HG02642 (cell line): ENCODE results near the gene CCDC69.

ENCODE experiments used
- ATAC-seq: cut with Tn5 transposase; IDR thresholded peaks from one replicate; pipeline ENCODE4 v1.9.1; 2021; ENCODE audit warnings: mild to moderate bottlenecking; ENCODE audit not compliant: unreplicated experiment, poor library complexity

Gene CCDC69

DNA sequence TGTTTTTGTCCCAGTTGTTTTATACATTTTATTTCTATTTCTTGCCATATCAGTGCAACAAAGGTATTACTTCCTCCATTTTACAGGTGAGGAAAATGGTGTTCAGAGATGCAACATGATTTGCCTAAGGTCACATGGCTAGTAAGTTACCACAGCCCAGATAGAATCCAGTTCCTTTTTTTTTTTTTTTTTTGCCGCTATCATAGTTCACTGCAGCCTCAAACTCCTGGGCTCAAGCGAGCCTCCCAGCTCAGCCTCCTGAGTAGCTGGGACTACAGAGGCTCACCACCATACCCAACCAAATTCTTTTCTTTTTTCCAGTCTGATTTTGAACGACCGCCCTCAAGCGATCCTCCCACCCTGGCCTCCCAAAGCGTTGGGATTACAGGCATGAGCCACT lies 480 bp upstream of the CCDC69 start:
- ATAC-seq = peak; percentile 25

DNA sequence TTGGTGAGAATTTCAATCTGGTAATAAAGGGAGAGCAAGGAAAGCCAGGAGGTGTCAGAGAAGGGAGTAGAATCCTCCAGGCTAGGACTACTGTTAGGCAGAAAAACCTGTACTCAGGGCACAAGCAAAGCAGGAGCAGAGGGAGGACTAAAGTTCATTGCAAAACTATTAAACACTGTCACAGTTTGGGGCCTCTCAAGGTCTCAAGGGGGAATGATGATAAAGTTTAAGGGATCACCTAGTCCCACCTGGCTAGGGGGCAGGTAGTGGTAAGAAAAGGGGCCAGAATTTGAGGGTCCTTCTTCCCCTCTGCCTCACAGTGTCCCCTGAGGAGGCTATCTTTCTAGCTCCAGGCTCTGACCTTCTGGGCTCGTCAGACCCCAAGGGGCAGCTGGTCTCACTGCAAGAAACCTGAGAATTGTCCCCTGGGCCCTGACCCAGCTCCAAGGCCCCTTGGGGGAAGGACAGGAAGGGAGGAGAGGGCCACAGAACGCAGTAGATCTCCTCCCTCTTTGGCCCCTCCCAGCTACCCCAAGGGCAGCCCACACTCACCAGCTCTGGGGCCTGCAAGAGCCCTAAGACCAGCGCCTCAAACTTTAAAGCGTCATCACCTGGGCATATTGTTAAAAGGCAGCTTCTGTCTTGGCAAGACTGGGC lies 974 bp downstream of the CCDC69 start:
- ATAC-seq = peak; percentile 64

DNA sequence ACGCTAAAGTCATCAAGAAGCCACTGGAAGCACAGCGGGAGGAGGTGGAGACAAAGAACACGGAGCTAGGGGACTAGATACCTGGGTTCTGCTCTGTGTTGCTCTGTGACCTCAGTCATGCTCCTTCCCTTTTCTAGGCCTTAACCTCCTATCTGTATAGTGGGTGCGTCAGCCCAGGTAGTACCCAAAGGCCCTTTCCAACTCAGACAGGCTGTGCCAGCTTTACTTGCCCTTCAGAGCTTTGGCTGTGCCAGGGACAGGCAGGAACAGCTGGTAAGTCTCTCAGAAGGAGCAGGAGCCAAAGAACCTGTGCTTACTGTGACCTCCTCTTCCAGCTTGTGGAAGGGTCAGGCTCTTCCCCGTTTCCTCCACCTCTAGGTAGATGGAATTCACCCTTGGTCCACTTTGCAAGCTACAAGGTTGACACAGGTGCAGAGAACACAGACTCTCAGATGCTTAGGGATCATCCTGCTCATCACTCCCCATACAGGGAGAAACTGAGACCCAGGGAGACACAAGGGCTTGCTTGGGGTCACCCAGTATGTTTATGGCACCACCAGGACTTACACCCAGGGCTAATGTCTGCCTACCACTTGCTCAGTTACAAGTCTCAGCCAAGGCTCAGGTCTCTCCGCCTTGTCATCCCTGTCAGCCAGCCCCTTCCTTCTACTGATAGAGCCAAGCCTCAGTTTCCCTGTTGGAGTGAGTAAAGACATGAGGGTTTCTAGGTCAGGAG lies 1.7 kb downstream of the CCDC69 start:
- ATAC-seq = no peak

DNA sequence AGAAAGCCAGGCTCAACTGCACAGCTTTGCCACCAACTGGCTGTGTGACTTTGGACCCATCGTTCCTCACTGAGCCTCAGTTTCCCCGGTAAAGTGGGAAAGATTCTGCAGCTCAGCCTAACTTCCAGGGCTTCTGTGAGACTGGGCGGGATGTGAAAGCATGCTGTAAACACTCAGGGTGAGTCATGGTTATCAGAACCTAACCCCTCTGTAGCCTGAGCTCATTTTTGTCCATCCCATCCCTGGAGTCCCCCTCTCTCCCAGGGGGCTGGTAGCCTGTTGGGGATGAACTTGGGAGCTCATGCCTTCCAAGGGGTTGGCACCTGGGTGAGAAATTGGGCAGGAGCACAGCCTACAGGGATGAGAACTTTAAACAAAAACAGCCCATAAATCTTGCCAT lies 2.3 kb downstream of the CCDC69 start:
- ATAC-seq = no peak

DNA sequence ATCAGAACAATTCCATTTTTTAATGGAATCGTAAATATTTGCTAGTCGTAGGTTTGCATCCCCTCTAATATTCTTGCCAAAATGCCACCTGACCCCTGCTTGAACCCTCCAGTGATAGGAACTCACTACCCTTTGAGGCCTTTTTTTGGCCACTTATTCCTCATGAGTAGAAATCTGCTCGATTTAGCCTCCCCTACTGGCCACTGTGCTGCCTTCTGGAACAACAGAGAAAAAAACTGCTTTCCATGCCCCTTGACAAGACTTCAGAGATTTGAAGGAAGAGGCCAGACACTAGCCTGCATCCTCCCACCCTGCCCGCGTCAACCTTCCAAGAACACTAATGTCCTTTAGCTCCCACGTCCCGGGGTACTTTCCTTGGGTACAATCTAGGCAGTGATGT lies 4.1 kb downstream of the CCDC69 start:
- no peak for ATAC-seq

DNA sequence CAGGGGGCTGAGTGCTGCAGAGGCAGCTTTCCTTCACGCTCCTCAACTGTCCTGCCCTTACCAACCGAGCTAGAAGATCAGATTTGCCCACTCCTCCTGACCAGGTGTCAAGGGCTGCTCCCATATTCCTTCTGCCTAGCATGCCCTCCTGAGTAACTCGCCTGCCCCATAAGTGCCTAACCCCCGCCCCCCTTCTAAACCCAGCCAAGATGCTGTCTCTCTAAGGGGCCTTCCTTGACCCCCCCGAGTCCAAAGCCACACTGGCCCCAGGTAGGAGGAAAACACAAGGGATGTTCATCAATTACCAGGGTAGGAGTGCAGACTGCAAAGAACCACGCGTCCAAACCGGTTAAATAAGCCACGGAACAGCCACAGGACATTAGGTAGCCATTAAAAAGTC lies 4.8 kb downstream of the CCDC69 start:
- ATAC-seq = no peak

DNA sequence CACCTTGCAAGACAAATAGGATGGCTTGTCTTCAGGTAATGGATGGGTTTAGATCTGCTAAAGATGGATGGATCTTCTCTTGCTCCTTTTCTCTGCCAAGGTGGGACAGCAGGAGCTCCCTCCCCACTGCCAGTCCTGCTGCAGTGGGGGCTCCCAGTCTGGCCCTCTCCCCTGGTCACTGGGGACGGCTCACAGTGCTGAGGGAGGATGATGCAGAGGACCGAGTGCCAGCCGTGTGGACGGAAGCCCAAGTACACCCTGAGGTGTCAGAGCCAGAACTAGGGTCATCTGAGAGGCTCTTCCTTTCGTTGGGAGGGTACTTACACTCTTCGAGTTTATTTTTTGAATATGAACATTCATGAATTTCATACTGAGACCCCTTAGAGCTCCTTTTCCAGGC lies 5.7 kb downstream of the CCDC69 start:
- ATAC-seq = no peak

DNA sequence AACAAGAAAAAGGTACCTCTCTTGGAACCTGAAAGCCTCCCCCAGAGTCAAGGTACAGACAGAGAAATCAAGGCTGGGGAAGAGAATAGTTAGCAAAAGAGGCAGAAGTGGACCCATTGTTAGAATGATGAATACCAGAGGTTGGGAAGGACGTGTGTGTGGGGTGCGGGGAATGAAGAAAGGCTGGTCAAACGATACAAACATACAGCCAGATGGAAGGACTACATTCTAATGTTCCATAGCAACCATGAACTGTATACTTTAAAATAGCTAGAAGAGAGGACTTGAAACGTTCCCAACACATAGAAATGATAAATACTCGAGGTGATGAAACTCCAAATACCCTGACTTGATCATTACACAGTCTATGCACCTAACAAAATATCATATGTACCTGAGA lies 7.1 kb downstream of the CCDC69 start:
- no peak for ATAC-seq

DNA sequence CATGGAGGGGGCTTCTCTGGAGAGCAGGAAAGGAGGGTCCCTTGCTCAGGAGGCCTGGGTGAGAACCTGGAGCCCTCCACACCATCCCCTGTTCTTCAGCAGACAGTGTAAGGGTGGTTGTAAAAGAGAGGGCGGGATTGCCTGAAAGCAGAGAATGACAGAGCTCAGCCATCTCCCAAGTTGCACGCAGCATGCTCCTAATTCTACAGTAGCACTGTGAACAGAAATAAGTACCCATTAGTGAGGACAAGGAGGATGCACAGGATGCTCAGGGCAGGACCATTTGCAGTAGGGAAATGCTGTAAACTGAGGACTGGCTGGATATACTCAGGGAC lies 8.4 kb downstream of the CCDC69 start:
- no peak for ATAC-seq

DNA sequence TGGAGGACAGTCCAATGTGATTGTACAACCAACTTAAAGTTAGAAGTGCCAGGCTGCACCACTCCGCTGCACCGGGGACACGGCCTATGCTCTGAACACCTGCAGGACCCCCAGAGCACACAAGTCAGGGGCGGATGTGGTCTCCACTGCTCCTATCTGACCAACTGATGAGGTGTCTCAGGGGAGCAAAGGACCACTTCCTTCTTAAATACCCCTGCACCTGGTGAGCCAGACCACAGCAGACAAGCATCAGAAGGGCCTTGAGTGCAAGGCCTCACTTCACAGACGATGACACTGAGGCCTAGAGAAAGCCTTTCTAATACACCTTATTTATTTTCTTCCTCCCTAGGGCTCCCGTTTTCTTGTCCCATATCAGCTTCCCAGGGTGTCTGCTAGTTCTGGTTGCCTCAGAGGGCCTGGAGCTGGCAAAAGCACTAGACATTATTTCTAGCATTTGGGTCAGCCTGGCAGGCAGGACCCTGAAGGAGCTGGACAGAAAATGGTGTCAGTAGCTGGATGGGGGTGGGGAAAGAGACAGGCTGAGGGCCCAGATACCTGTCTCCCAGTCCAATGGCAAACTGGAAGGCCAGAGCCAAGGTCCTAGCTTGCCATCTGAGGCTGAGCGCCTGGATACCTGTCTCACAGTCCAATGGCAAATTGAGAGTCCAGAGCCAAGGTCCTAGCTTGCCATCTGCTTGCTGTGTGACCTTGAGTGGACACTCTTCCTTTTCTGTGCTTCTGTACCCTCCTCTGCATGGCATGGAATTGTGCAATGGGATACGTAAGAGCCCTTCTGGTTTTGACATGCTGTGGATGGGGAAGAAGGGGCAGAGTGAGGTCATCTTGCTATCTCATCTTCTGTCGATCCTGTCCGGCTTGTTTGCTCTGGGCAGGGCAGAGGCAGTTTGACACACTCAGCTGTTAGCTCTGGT lies 9.0 kb downstream of the CCDC69 start:
- ATAC-seq = peak; percentile 59

DNA sequence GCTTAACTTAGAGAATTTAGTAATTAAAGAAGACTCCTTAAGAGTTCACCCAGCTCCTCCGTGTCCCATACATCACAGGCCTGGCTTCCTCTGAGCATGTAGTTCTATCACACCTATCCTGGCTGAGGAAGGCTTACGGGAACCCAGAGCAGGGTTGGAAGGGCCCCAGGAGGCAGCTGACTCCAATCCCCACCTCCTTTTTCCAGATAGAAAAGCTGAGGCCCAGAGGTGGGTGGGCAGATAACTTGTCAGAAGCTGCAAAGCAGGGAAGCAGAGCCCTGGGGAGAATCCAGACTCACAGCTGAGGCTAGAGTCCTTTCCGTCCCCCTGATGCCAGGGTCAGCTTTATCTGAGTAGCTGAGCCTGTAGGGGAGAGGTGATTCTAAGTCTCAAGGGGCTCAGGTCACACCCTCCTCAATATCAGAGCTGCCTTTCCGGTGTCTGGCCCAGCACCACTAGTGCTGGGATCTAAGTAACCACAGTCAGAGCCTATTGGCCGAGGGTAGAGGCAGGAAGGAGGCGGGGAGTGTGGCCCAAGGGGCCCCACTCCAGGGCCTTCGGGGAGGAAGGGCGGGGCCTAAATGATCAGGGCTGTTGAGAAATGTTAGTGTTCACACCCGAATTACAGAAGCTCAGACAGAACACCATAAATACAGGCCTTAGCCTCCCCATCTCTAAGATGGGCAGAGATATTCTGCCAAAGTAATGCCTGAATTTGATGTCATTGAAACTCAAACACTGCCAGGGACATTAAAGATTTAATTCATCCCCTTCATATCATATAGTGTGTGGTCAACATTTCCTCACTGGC lies 9.9 kb downstream of the CCDC69 start:
- ATAC-seq = peak; percentile 80

DNA sequence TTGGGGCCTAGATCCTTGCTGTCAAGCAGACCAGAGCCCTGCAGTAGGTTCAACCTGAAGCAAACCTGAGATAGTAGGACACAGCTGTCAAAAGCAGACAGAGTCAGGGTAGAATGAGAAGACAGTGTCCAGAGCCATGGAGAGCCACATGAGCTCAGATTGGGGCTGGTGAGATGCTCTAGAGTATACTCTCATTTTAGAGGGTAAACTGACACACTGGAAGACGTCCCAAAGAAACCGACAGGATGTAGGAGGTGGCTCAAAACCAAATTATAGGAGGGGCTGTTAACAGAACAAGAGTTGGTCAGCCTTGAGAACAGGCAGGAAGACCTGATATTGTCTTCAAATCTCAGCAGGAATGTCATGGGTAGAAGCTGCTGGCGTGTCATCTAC lies 11.5 kb downstream of the CCDC69 start:
- ATAC-seq = peak; percentile 3

DNA sequence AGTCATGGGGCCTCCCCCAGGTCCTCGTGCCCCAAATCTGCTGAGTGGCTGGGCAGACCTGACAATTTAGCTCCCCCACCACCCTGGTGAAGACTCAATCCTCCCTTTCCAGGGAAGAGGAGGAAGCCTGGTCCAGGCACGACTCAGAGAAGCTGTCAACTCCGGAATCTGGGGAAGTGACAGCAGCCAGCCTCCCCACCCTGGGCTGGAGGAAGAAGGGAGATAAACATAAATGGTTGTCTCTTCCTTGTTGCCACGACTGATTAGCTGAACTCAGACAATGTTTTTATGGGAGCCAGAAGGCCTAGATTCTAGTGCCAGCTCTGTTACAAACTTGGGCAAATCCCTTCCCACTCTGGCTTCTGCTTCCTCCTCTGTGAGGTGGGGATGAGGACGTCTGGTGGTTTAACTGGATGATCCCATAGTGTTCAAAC lies 15.4 kb downstream of the CCDC69 start:
- no peak for ATAC-seq

DNA sequence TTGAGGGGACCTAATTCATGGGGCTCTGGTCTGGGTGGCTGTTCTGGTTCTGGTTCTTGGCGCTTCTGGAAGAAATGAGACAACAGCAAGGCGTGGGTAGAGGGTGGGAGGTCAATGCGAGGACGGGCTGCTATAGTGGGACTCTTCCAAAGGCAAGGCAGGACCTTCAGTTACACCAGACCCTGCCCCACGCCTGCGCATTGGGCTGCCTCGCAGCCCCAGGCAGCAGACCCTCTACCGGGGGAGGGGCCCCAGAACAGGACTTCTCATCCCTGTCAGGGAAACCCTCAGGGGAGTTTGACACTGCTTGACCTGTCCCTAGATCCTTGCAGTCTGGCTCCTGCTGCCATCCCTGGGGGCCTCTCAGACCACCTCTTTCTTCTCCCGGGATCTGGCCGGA lies 18.5 kb downstream of the CCDC69 start:
- ATAC-seq = no peak

DNA sequence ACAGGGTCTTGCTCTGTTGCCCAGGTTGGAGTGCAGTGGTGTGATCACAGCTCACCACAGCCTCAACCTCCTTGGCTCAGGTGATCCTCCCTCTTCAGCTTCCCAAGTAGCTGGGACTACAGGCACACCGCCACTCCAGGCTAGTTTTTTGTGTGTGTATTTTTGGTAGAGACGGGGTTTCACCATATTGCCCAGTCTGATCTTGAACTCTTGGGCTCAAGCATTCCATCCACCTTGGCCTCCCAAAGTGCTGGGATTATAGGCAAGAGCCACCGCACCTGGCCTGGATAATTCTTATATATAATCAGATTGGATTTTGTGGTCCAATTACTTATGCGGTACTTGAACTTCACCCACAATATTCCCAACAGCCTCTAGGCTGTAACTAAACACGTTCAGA lies 19.8 kb downstream of the CCDC69 start:
- no peak for ATAC-seq

DNA sequence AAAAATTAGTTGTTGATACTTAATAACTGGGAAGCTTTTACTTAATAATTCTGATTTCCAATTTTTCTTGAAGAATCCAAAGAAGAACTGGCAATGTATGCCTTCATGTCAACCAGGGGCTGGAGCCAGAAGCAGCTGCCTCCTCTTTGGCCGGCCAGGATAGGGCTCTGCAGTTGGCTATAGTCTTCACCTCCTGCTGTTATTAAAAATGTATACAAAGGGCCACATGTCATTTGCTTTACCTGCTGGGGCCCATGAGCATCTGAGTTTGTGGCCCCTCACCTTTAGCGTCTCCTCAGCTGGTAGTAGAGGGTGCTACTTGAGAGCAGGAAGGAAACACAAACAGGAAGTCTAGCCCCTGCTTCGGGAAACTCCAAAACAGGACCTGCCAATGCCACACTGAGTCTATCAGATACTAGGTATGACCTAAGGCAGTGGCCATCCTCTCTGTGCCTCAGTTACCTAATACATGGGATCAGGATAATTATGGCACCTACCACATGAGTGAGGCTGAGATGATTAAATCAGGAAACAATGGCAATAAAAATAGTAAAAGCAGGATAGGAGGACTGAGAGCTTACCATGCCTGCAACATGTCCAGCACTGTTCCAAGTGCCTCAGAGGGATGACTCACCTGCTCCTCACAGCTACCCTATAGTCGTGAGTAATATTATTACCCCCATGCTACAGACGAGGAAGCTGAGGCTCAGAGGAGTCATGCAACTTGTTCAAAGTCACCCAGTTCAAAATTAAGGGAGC lies 21.3 kb downstream of the CCDC69 start:
- ATAC-seq = peak; percentile 51

DNA sequence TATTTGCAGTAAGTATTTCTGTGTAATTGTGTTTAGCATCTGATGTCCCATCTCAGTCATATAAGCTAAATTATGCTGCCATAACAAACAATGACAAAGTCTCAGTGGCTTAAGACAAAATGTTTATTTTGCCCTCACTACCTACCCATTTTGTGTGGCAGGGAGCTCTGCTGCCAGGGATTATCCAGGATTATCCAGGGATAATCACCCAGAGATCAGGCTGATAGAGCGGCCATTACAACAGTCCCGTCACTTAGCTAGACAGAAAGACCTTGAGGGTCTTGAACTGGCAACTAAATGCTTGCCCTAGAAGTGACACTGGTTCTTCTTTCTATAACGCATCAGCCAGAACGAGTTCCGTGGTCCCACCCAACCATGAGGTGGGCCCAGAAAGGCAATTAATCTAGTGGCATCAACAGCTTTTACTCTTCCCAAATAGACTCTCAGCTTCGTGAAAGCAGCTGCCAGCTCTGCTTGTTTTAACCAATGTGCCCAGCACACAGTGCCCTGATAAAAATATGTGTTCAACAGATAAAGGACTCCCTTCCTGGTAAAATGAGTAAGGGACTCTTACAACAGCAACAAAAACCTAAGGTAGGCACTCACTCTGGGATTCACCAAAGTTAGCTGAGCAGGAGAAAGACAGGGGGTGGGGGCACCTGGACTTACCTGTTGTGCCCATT lies 22.8 kb downstream of the CCDC69 start:
- ATAC-seq = no peak

DNA sequence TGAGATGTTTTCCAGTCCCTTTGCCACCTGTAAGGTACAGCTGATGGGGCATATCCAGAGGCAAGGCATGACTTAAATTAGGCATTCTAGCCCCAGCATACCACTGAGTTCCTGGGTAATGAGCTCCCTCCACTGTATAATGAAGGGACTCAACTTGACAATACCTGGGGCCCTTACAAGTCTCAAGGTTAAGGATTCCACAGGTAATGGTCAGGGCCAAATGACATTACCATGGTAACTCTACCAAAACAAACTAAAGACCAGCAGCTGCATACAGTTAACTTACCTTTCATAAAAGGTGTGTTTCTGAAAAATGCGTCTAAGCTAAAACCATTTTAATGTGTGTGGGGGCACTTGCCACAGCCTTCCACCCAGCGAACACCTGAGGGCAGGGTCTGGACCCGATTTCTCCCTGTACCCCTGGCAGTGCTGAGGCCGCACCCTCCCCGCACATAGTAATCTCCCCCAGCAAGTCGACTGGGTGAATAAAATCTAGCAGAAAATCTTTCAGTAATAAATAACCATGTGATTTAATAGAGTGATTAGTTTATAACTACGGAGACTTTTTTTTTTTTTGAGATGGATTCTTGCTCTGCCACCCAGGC lies 24.2 kb downstream of the CCDC69 start:
- ATAC-seq = no peak

DNA sequence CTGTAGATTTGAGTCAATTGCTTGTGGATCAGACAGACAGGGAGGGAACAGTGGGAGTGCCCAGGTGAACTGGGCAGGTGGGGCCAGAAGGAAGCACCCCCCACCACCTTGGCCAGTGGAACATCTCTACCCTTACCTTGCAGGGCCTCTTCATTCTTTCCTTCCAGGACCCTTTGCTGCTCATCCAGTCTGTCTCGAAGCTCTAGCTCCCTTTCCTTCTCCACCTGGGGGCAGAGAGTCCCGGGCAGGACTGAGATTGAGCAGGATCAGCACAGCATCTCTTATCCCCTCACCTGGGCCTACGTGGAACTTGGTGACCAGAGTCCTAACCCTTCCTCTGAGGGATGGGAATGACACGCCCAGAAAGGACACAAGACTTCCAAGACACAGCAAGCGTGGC lies 25.0 kb downstream of the CCDC69 start:
- ATAC-seq = no peak
